HL-60 (cell line): Measurements from ENCODE around the gene CLN6.

Experiments used
- POLR2AphosphoS5 ChIP-seq: IDR thresholded peaks from 2 replicates; pipeline ENCODE4 v1.6.1; 2012; ENCODE audit warnings: low read depth
- TF ChIP-seq, protein P1 (sequence below): IDR thresholded peaks from one replicate; pipeline ENCODE4 v1.5.1; 2011; ENCODE audit warnings: low read length, control low read depth, inconsistent platforms; ENCODE audit not compliant: insufficient read depth
- TF ChIP-seq, protein P2 (sequence below): IDR thresholded peaks from 2 replicates; pipeline ENCODE4 v1.6.1; 2012; ENCODE audit warnings: low read depth; ENCODE audit not compliant: insufficient replicate concordance

DNA sequence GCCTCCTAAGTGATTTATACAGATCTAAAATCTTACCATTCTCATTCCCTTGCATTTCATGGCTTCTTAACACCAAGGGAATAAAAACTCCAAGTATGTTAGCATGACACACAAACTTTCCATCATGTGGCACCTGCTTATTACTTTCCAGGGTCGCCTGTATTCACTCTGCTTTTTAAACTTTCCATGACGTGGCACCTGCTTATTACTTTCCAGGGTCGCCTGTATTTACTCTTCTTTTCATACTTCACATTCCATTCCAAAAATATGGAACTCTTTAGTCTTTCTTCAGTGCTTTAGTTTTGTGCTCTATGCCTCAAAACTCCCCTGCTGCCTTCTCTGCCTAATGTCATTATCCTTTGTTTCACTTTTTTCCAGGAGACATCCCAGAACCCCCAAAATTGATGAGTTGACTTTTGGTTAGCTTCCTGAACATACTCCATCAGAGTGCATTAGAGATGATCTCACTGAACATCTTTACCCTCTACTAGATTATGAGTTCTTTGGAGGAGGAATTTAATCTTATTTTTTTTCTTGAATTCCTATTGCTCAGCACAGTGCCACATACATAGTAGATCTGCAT lies 71.4 kb downstream of the CLN6 start:
- TF ChIP-seq, protein P1, sequence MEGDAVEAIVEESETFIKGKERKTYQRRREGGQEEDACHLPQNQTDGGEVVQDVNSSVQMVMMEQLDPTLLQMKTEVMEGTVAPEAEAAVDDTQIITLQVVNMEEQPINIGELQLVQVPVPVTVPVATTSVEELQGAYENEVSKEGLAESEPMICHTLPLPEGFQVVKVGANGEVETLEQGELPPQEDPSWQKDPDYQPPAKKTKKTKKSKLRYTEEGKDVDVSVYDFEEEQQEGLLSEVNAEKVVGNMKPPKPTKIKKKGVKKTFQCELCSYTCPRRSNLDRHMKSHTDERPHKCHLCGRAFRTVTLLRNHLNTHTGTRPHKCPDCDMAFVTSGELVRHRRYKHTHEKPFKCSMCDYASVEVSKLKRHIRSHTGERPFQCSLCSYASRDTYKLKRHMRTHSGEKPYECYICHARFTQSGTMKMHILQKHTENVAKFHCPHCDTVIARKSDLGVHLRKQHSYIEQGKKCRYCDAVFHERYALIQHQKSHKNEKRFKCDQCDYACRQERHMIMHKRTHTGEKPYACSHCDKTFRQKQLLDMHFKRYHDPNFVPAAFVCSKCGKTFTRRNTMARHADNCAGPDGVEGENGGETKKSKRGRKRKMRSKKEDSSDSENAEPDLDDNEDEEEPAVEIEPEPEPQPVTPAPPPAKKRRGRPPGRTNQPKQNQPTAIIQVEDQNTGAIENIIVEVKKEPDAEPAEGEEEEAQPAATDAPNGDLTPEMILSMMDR: no peak
- TF ChIP-seq, protein P2, sequence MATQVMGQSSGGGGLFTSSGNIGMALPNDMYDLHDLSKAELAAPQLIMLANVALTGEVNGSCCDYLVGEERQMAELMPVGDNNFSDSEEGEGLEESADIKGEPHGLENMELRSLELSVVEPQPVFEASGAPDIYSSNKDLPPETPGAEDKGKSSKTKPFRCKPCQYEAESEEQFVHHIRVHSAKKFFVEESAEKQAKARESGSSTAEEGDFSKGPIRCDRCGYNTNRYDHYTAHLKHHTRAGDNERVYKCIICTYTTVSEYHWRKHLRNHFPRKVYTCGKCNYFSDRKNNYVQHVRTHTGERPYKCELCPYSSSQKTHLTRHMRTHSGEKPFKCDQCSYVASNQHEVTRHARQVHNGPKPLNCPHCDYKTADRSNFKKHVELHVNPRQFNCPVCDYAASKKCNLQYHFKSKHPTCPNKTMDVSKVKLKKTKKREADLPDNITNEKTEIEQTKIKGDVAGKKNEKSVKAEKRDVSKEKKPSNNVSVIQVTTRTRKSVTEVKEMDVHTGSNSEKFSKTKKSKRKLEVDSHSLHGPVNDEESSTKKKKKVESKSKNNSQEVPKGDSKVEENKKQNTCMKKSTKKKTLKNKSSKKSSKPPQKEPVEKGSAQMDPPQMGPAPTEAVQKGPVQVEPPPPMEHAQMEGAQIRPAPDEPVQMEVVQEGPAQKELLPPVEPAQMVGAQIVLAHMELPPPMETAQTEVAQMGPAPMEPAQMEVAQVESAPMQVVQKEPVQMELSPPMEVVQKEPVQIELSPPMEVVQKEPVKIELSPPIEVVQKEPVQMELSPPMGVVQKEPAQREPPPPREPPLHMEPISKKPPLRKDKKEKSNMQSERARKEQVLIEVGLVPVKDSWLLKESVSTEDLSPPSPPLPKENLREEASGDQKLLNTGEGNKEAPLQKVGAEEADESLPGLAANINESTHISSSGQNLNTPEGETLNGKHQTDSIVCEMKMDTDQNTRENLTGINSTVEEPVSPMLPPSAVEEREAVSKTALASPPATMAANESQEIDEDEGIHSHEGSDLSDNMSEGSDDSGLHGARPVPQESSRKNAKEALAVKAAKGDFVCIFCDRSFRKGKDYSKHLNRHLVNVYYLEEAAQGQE: no peak
- no peak for TF ChIP-seq POLR2AphosphoS5
